ENCODE data around the gene FAM216A.
A peak's percentile ranks its signal among the peaks of the same experiment; 100 is the strongest.
"Not testable (repeated sequence)": the region's sequence is repeated elsewhere in the genome, so short reads cannot be mapped to it uniquely, and the experiment has no call there.

FAM216A gene

GRCh38 chr12:110468214-110469048 lies at the start of gene FAM216A, which contains the start of gene GPN3:
Gene FAM216A (plus strand): TSS chr12:110468845. CDS start chr12:110468876, 31 bp downstream.
Gene GPN3 (minus strand): TSS chr12:110468257. CDS start chr12:110468203, 54 bp downstream.
- H3K4me3 ChIP-seq (ENCODE audit: low read depth, low read length) = peak within 1 kb of the TSS; percentile 68
- TF ChIP-seq, protein P1, sequence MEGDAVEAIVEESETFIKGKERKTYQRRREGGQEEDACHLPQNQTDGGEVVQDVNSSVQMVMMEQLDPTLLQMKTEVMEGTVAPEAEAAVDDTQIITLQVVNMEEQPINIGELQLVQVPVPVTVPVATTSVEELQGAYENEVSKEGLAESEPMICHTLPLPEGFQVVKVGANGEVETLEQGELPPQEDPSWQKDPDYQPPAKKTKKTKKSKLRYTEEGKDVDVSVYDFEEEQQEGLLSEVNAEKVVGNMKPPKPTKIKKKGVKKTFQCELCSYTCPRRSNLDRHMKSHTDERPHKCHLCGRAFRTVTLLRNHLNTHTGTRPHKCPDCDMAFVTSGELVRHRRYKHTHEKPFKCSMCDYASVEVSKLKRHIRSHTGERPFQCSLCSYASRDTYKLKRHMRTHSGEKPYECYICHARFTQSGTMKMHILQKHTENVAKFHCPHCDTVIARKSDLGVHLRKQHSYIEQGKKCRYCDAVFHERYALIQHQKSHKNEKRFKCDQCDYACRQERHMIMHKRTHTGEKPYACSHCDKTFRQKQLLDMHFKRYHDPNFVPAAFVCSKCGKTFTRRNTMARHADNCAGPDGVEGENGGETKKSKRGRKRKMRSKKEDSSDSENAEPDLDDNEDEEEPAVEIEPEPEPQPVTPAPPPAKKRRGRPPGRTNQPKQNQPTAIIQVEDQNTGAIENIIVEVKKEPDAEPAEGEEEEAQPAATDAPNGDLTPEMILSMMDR (IDR thresholded peaks at IDR 0.05; ENCODE audit: low read depth, low read length) = no peak

GRCh38 chr12:110420644-110421043 lies 48.0 kb upstream of the FAM216A start:
- H3K4me3 ChIP-seq (ENCODE audit: low read depth, low read length) = not testable (repeated sequence)

GRCh38 chr12:110421159-110421661 lies 47.4 kb upstream of the FAM216A start:
- TF ChIP-seq, protein P1 (IDR thresholded peaks at IDR 0.05; ENCODE audit: low read depth, low read length) = no peak
- H3K4me3 ChIP-seq (ENCODE audit: low read depth, low read length) = no peak overlapping the region

- no peak overlapping the region for H3K4me3 ChIP-seq (ENCODE audit: low read depth, low read length)
- TF ChIP-seq, protein P1 (IDR thresholded peaks at IDR 0.05; ENCODE audit: low read depth, low read length) = no peak
Measured at GRCh38 chr12:110421701-110422100, 46.9 kb upstream of the FAM216A start.

DNA sequence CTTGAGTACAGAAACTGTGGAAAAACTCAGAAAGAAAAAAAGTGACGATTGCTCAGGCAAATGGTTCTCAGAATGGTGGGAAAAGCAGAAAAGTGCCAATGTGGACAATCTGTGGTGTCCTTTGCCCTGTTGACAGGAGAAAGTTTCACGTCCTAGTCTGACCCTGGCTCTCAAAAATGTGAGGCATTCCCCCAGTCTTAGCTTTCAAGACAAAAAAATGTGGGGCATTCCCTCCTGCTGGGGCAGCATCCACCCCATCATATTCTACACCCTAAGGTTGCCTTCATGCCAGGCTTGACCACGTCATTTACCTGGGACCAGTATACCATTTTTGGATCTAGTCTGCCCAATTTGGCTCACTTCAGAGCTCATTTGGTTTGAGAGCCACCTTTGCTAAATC lies 44.4 kb upstream of the FAM216A start:
- H3K4me3 ChIP-seq (ENCODE audit: low read depth, low read length) = no peak overlapping the region
- TF ChIP-seq, protein P1 (IDR thresholded peaks at IDR 0.05; ENCODE audit: low read depth, low read length) = no peak

- TF ChIP-seq, protein P1 (IDR thresholded peaks at IDR 0.05; ENCODE audit: low read depth, low read length) = no peak
- no peak overlapping the region for H3K4me3 ChIP-seq (ENCODE audit: low read depth, low read length)
Measured at GRCh38 chr12:110426406-110426805, 42.2 kb upstream of the FAM216A start.

DNA sequence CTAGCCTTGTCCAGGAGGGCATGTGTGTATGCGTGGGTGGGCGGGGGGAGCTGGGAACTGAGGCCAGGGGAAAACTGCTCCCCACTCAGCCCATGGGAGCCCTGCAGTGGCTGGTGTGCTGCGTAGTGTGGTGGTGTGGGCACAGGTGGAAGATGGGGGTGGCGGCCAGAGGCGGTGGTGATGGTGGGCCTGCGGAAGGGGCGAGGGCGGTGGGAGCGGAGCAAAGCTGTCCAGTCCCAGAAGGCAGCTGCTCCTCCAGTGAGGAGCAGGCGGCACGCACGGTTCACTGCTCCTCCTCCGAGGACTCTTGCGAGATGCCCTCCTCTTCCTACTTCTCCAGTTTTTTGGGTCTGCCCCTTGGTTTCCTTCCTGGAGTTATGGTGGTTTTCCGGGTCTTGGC lies 39.0 kb upstream of the FAM216A start:
- H3K4me3 ChIP-seq (ENCODE audit: low read depth, low read length) = not testable (repeated sequence)

GRCh38 chr12:110431957-110432587 lies 36.6 kb upstream of the FAM216A start:
- H3K4me3 ChIP-seq (ENCODE audit: low read depth, low read length) = no peak overlapping the region; the same call in 1 of the 2 replicates
- TF ChIP-seq, protein P1 (IDR thresholded peaks at IDR 0.05; ENCODE audit: low read depth, low read length) = no peak
